NCI-H1417 treated with DMSO at 0.1 percent for 48 hours (cell line): Measurements from ENCODE around the gene UGP2.
"Not testable (repeated sequence)": the region's sequence is repeated elsewhere in the genome, so short reads cannot be mapped to it uniquely, and the experiment has no call there.

Experiments
- DNase-seq: peaks from one replicate; lab custom pipeline; 2025; lab: John Stamatoyannopoulos, UW

Gene UGP2

DNA sequence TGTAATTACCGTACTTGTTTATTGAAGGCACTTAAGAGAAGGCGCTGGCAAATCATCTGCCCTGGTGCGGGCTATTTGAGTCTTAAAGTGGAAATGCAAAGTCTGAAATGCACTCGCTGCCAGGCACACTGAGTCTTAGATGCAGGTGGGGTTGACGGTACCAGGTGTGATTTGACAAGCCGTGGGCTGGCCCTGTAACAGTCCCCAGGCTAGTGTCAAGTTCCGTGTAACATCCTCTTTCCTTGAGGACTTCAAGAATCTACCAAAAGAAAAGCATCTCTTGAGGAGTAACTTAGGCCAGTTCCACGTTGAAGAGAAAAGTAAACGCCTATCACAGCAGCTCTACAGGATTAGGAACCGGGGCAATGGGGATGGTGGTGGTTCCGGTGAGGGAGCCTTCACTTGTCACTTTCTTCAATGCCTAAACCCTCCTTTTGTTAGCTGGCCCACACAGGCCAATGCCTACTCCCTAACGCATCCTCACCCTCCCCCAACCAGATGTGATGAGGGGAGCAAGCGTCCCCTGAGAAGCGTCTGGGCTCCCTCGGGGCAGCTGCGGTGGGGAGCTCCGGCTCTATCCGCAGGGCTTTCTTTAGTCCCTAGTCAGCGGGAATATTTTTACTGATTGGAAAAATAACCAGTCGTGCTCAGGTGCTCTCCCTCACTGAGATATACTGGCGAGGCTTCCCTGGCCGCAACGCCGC lies 1.5 kb upstream of the UGP2 start:
- DNase-seq, result no peak

DNA sequence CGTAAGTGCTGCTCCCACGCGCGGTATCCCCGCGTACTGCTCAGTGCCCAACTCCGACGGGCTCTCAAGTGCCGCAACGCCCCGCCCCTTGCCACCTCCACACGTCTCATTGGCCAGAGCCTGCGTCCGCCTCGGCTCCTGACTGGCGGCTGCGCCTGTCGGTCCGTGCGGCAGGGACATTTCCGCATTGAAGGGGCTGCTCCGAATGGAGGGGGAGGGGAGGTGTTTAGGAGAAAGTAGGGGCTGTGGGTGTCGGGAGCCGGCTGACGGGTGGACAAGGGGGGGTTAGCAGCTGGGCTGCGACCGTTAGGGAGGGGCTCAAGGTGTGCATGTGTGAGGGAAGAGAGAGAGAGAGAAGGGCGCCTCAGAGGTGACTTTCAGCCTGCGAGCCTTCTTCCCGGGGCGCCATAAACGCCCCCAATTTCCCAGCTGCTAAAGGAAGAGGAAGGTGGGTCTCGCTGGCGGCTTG lies 877 bp upstream of the UGP2 start:
- peak; percentile 91 for DNase-seq

DNA sequence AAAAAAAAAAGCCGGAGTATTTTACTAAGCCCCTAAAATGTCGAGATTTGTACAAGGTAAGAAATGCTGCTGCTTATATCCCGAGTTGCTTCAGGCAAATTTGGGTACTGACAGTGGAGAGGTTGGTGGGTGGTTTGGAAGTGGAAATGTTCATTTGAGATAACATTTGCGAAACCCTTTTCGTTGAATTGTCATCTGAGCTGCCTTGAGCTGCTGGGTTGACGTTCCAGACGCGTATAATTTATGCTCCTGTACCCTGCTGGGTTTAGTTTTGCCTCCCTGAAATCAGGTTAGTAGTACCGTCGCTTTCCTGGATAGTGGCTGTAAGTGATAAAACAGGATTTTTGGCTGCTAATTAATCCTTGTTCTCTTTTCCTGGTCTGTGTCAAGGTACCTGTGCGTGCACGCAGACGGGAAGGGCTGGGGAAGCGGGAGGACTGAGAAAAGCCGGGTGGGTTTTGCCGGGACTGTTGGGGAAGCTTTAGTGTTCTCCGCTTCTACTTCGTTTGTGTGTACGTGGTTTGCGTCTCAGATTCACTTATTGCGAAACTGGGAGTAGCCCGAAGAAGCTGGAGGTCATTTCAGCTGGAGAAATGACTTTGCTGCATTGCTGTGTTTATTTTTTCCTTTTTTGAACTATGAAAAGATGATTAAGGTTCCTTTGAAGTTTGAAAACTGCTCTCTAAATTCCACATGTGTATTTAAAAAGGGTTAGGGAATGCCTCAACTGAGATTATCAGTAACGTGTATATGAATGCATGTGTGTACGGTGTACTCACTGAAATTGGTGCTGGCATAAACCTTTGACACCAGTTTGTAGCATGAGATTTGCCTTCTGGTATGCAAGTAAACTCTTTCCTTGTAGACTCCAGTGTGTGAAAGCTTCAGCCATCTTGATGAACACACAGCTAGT lies 709 bp downstream of the UGP2 start:
- no peak for DNase-seq

DNA sequence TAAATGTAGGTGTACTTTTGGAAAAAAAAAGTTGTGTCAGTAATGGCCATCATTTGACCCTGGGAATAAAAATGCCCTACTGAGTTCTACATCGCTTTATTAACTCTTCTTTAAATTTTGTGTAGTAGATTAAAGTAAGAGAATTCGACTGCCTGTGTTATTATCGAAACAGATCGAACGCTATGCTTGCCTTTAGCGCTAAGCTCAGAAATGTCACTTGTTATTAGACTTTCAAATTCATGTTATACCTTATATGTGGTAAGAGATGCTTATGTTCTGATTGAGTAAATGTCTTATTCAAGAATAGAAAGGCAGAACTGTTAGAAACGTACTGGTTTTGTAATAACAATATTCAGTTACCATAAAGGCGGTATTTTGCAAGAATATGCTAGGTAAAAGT lies 1.4 kb downstream of the UGP2 start:
- DNase-seq, result no peak

DNA sequence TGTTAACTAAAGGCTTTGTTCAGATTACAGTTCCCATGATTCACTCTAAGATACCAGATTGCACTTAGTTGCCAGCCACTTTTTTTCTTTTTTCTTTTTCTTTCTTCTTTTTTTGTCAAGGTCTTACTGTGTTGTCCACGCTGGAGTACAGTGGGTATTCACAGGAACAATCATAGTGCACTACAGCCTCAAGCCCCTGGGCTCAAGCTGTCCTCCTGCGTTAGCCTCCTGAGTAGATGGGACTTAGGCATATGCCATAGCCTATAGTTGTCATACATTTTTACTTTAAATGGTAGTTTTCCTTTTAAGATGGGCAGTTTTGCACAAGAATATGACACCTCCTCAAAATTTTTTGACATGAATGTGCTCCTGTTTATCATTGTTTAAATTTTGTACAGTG lies 2.1 kb downstream of the UGP2 start:
- DNase-seq, result no peak

DNA sequence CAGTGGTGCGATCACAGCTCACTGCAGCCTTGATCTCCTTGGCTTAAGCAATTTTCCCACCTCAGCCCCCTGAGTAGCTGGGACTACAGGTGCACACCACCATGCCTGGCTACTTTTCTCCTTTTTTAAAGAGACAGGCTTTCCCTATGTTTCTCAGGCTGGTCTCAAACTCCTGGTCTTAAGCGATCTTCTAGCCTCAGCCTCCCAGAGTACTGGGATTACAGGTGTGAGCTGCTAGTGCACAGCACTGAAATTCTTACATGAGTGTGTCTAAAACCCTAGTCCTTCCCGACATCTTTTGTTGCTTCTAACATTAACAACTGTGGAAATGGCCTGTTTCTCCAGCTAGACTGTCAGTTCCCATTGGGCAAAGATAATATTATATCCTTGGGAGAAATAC lies 2.9 kb downstream of the UGP2 start:
- DNase-seq, result no peak

DNA sequence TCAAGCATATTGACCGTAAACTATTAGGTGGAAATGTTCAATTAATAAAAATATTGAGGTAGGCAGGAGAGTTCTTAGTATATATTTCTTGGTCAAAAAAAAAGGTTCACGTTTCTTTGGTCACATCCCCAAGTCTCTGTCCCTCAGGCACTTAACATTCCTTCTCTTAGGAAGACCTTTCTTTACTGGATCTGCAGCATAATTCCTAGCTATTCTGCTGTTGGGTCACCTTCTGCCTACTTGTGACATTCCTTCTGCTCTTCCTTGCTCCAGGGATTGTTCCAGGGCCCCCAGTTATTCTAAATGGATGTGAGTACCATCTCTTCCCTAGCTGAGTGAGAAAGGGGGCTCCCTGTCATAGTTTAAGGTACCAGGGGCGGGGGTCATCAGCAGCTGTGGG lies 4.2 kb downstream of the UGP2 start:
- no peak for DNase-seq

DNA sequence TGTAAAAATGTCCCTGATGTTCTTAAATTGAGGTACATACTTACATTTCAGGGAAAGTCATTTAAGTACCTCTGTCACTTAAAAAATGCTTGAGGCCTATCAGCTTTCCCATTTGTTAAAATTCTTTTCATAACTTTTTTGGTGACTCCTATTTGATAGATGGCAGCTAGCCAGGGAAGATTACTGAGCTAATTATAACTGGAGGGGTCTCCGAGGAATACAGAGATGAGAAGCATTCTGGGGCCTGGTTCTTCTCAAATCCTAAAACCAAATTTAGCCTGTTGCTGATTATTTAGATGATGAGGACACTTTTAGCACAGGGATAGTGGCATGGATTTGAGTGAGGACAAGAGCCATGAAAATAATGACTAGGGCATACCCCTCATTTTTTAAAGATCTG lies 4.8 kb downstream of the UGP2 start:
- DNase-seq, result no peak

DNA sequence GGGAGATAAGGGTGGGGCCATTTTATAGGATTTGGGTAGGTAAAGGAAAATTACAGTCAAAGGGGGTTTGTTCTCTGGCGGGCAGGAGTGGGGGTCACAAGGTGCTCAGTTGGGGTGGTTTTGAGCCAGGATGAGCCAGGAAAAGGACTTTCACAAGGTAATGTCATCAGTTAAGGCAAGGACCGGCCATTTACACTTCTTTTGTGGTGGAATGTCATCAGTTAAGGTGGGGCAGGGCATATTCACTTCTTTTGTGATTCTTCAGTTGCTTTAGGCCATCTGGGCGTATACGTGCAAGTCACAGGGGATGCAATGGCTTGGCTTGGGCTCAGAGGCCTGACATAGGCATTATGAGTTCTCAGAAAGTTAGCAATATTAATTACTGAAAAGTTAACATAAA lies 5.9 kb downstream of the UGP2 start:
- DNase-seq, result not testable (repeated sequence)

DNA sequence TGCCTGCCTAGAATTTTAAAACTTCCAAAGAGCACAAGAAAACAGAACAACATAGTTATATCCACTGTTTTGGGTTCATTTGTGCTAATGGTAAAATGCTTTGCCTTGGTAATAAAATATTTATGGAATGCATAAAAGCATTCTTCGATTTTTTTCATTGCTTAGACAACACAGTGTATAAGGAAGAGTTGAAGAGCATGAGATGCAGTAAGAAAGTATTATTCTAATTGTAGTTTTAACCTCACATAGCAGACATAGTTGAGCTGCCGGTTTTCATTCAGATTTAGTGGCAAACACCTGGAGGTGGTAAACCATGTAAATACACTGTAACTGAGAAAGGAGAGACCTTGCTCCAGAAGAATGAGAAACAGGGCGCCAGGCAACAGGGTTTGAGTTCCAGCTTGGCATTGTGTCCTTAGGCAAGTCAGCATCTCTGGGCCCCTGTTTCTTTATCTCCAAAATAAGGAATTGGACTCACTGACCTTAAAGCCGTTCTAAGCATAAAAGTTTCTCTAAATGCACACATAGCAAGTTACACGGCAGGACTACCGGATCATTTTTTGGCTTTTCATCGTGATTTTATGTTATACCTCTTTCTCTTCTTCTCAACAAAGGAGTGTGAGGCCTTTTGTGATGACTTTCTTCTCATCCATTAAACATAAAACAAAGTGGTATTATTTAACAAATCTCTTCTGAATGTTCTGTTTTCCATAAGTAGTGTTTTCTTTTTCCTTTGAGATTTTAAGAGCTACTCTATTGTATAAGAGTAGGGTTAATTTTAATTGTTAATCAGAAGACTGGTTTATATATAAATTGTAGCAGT lies 7.9 kb downstream of the UGP2 start:
- DNase-seq, result no peak

DNA sequence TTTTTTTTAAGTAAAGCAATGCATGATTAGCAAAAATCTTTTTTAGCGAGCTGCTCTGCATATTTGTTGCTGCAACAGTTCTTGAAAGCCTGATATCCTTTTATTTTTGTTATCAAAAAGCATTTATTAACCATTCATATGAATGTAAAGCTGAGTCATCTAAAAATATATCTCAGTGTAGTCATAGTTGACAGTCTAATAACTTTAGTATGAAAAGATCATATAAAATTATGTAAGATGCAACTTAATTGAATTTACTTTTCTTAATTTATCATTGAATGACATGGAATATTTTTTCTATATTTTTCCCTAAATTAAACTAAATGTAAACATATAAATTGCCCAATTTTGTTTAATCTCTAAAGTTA lies 8.5 kb downstream of the UGP2 start:
- DNase-seq, result no peak

DNA sequence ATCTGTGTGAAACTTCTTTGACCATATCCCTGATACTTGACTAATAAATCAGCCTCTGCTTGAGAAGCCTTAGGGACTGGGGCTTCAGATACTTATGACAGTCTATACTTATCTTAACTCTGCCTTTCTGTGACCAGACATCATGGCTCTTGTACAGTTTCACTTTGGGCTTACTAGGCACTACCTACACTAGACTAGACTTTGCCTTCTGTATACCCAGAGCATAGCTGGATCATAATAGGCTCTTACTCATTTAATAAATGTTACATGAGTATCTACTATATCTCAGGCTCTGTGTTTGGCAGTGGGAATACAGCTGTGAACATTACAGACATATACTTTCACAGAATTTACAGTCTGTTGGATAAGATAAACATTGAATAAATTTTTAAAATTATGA lies 9.0 kb downstream of the UGP2 start:
- DNase-seq, result no peak

DNA sequence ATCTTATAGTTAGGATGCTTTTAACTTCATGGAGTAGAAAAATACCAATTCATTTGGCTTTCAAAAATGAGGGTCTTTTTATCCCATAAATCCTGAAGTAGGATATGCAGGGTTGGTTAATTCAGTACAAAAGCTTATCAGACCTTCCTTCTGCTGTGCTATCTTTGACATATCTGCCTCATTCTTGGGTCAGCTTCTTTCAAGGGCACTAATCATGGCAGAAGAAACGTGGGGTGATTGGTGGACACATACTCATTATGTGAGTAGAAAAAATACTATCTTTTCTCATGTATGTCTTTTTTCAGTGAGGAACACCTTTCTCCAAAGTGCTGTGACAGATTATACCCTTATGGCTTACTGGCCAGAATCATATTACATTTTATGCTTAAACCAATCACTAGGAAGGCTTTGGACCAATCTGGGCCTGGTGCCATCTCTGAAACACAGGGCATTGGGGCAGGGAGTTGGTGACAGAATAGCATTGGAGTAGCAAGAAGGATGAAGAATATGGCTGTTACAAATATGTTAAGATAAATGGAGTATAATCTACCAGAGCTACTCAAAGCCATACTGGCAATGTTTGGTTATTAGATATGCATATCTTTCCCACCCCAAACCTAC lies 10.1 kb downstream of the UGP2 start:
- no peak for DNase-seq

DNA sequence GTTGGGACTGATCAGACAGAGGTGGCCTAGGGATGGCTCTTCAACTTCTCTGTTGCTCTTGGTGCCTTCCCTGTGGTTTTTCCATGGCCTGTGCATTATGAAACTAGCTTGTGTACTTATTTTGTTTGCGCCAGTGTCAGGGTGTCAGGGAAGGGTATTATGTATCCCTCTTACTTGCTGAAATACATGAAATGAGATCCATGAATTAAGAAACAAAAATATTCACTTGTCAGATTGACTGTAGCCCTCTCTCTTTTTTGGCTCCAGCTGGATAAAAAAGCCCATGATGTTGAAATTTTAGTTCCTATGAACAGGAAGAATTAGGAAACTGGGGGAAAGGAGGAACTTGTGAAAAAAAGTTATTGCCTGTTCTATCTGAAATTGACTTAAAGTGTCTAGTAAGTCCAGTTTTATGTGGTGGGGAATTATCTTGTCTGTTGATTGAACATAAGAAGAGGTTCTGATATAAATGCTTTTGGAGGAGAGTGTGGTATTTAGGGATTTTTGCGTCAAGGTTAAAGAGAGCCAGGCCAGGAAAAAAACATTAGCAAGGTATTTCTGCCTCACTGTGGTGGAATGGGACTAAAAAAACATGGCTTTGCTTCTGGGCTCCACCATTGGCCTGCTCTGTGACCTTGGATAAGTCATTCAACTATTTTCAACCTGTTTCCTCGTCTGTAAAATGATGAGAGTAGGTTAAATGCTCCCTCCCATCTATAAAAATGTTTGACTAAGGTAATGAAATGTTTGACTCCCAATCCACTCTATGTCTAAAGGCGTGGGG lies 12.0 kb downstream of the UGP2 start:
- DNase-seq, result no peak

DNA sequence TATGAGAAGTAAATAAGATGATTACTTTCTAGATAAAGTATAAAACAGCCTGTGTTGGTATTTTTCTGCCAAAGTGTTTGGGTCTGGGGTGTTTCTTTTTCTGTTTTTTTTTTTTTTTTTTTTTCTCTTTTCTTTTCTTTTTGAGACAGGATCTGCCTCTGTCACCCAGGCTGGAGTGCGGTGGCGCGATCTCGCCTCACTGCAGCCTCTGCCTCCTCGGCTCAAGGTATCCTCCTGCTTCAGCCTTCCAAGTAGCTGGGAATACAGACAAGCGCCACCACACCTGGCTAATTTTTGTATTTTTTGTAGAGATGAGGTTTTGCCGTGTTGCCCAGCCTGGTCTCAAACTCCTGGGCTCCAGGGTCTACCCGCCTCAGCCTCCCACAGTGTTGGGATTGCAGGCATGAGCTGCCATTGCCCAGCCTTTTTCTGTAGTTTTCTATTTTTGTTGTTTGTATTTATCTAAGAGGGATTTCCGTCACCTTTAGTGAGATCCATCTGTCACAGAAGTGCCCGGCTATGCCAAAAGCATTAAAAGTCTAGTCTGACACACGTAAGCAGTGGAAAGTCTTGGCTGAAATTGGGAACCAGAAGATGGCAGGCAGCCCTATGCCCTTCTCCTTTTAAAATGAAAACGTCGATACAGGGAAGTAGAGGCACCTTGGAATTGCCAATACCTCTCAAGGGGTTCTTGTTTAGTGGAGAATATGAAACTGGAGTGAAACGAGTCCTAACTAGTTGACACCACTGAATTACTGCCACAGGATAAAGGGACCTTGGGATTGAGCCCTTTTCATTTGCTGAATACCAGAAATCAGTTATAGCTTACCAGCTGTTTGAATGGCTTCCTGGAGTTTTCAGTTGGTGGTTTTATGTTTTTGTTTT lies 14.0 kb downstream of the UGP2 start:
- DNase-seq, result no peak

DNA sequence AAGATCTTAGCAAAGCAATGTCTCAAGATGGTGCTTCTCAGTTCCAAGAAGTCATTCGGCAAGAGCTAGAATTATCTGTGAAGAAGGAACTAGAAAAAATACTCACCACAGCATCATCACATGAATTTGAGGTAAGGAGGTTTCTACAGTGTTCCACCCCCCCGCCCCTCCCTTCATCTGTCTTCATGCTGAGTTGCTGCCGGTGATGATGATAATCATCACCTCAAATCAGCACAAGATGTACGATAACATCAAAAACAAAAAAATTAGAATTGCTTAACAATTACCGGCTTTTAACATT lies 14.6 kb downstream of the UGP2 start:
- no peak for DNase-seq

DNA sequence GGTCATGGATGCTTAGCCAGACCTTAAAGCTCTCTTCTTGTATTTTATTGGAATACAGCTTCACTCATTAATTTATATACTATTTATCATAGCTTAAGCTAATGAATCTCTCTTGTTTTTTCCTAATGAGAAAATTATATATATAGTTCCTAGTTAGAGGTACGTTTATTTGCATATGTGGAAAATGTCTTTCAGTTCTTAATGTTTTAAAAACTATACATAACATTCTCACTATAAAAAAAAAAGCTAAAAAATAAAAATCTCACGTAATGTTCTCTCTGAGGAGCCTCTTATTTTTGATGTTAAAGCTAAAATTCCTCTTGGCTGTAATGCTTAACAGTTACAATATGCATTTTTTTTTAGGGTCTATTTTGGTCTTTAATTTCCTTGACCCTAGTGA lies 16.6 kb downstream of the UGP2 start:
- DNase-seq, result no peak

DNA sequence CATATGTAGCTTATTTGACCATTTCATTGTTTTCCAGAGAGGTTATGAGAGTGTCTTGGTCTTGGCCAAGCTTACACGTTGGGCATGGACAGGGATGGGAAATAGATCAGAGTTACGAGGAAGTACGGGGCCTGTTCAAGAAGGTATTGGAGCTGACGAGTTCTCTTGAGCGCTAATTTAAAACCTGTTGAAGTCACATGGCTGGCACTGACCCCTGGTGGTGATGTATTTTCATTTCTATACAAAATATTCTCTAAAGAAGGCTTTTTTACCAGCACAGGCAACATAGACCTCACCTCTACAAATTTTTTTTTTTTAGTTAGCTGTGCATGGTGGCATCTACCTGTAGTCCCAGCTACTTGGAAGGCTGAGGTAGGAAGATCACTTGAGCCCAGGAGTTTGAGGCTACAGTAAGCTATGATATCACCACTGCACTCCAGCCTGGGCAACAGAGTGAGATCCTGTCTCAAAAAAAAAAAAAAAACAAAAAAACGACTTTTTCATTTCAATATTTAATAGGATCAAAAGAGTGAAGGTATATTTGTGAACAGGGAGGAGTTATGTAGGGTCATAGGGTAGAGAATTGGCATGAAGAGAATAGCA lies 19.6 kb downstream of the UGP2 start:
- DNase-seq, result no peak

DNA sequence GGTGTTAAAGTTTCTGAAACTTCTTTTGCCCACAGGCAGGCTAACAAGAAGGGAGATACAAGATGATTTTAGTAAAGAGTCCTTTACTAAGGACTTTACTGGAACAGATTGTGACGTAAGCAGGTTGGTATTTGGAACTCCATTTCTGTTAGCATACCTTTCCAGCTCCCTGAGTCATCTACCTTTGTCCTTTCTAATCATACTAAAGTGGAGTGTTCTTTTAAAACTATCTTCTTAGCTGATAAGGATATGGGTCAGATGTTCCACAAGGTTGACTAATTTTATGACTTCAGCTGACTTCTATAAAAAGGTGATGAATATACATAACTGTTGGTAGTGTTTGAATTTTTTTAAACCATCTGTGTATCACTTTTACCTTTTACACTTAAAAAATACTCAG lies 21.1 kb downstream of the UGP2 start:
- DNase-seq, result no peak

DNA sequence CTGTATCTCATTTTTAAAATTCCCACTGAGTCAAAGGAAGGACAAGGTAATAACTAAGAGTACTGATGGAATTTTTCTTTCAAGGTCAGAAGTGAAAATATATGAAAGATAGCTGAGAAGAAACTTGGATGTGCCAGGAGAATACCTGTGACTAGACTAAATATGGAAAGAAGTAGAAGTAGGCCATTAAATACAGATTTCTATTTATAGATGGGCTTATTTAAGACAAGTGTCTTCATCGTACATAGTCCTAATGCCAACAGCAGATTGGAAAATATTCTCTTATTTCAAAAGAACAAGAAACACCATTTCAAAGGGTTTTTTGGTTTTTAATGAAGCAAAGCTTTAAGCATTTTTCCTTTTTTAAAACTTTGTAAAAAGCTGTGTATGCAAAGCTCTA lies 22.0 kb downstream of the UGP2 start:
- no peak for DNase-seq
